Measurements from ENCODE around the gene BBS9.

BBS9 gene

GRCh38 chr7:33420311-33420940 lies 291.1 kb downstream of the BBS9 start:
- no peak for DNase-seq (ENCODE audit: low read depth, low spot score)
- H3K27ac ChIP-seq, result no peak overlapping the region

- DNase-seq (ENCODE audit: low read depth, low spot score), result no peak
- H3K27ac ChIP-seq, result no peak overlapping the region
Observed at GRCh38 chr7:33421429-33421828, 292.1 kb downstream of the BBS9 start.

- no peak overlapping the region for H3K27ac ChIP-seq
- DNase-seq (ENCODE audit: low read depth, low spot score), result no peak
Observed at GRCh38 chr7:33422141-33422540, 292.8 kb downstream of the BBS9 start.

GRCh38 chr7:33422825-33423645 lies 293.7 kb downstream of the BBS9 start:
- no peak for DNase-seq (ENCODE audit: low read depth, low spot score)
- no peak overlapping the region for H3K27ac ChIP-seq

- H3K27ac ChIP-seq, result no peak overlapping the region
- no peak for DNase-seq (ENCODE audit: low read depth, low spot score)
Observed at GRCh38 chr7:33423646-33424020, 294.3 kb downstream of the BBS9 start.

GRCh38 chr7:33425395-33425794 lies 296.0 kb downstream of the BBS9 start:
- DNase-seq (ENCODE audit: low read depth, low spot score), result no peak
- H3K27ac ChIP-seq, result no peak overlapping the region

- H3K27ac ChIP-seq, result no peak overlapping the region
Observed at GRCh38 chr7:33425929-33426678, 296.7 kb downstream of the BBS9 start.

GRCh38 chr7:33428415-33428814 lies 299.1 kb downstream of the BBS9 start:
- no peak for DNase-seq (ENCODE audit: low read depth, low spot score)
- H3K27ac ChIP-seq, result no peak overlapping the region

More at GRCh38 chr7:33425929-33426678, 296.7 kb downstream of the BBS9 start:
- DNase-seq (ENCODE audit: low read depth, low spot score), result no peak

- DNase-seq (ENCODE audit: low read depth, low spot score), result no peak
- H3K27ac ChIP-seq, result no peak overlapping the region
Observed at GRCh38 chr7:33431543-33431942, 302.2 kb downstream of the BBS9 start.

- H3K27ac ChIP-seq, result no peak overlapping the region
- no peak for DNase-seq (ENCODE audit: low read depth, low spot score)
Observed at GRCh38 chr7:33432821-33433220, 303.5 kb downstream of the BBS9 start.

- H3K27ac ChIP-seq, result no peak overlapping the region
- no peak for DNase-seq (ENCODE audit: low read depth, low spot score)
Observed at GRCh38 chr7:33433357-33433756, 304.0 kb downstream of the BBS9 start.

- no peak overlapping the region for H3K27ac ChIP-seq
- no peak for DNase-seq (ENCODE audit: low read depth, low spot score)
Observed at GRCh38 chr7:33444511-33444910, 315.1 kb downstream of the BBS9 start.

GRCh38 chr7:33446551-33446950 lies 317.2 kb downstream of the BBS9 start:
- no peak for DNase-seq (ENCODE audit: low read depth, low spot score)
- H3K27ac ChIP-seq, result no peak overlapping the region

- H3K27ac ChIP-seq, result no peak overlapping the region
- no peak for DNase-seq (ENCODE audit: low read depth, low spot score)
Observed at GRCh38 chr7:33448035-33448434, 318.7 kb downstream of the BBS9 start.

GRCh38 chr7:33449847-33450246 lies 320.5 kb downstream of the BBS9 start:
- no peak for DNase-seq (ENCODE audit: low read depth, low spot score)
- no peak overlapping the region for H3K27ac ChIP-seq

- DNase-seq (ENCODE audit: low read depth, low spot score), result no peak
Observed at GRCh38 chr7:33452805-33453502, 323.6 kb downstream of the BBS9 start.

GRCh38 chr7:33457039-33457438 lies 327.7 kb downstream of the BBS9 start:
- DNase-seq (ENCODE audit: low read depth, low spot score), result no peak
- no peak overlapping the region for H3K27ac ChIP-seq

More at GRCh38 chr7:33452805-33453502, 323.6 kb downstream of the BBS9 start:
- H3K27ac ChIP-seq, result no peak overlapping the region

- no peak for DNase-seq (ENCODE audit: low read depth, low spot score)
- H3K27ac ChIP-seq, result no peak overlapping the region
Observed at GRCh38 chr7:33458581-33458980, 329.2 kb downstream of the BBS9 start.

GRCh38 chr7:33459340-33459751 lies 330.0 kb downstream of the BBS9 start:
- H3K27ac ChIP-seq, result no peak overlapping the region
- no peak for DNase-seq (ENCODE audit: low read depth, low spot score)

- no peak for DNase-seq (ENCODE audit: low read depth, low spot score)
Observed at GRCh38 chr7:33463131-33463530, 333.8 kb downstream of the BBS9 start.

More at GRCh38 chr7:33463131-33463530, 333.8 kb downstream of the BBS9 start:
- no peak overlapping the region for H3K27ac ChIP-seq
